Neural progenitor cell (in vitro differentiated cells): Measurements from ENCODE around the gene ROBO2.

Source experiments
- CTCF ChIP-seq: fragments of 200-600 bp; sonication (generic); IDR thresholded peaks from 2 replicates; pipeline ENCODE4 v1.5.1; 2017; ENCODE audit warnings: antibody characterized with exemption, mild to moderate bottlenecking
- EZH2 ChIP-seq: fragments of 200-600 bp; sonication (generic); IDR thresholded peaks from 2 replicates; pipeline ENCODE4 v1.6.1; 2017; ENCODE audit warnings: antibody characterized with exemption, mild to moderate bottlenecking, moderate library complexity
- EZH2phosphoT487 ChIP-seq: fragments of 200-600 bp; sonication (generic); IDR thresholded peaks from 2 replicates; pipeline ENCODE4 v1.6.1; 2017; ENCODE audit warnings: antibody characterized with exemption

GRCh38 chr3:77365152-77365551 lies 325.3 kb downstream of the ROBO2 start:
- TF ChIP-seq CTCF (no peak), EZH2 (no peak), EZH2phosphoT487 (no peak)
